Body of pancreas (tissue), 4 donors: ENCODE data around the gene PCA3. TPM values are rescaled to one million over a fixed set of nuclear protein-coding genes. Genes with fewer than 3 reads are reported as not detected.

Experiments used
- ATAC-seq: fragments of 150-250 bp; one replicate; pipeline ENCODE4 v1.9.1; 2016
- DNase-seq, 4 donors: peaks; one replicate each; pipeline ENCODE4 v3.0.0-alpha.2; 2019
- H3K27ac ChIP-seq, 4 donors: fragments of 200-600 bp; sonication (generic); 1 replicate in 3 of 4; 2 replicates in 1 of 4; pipeline versions ENCODE4 v1.5.1 to v1.6.1; 2016 to 2019; ENCODE audit warnings: mild to moderate bottlenecking in 1 of 4, mixed read lengths in 1 of 4, moderate library complexity in 1 of 4
- H3K27me3 ChIP-seq, 2 donors: fragments of 200-600 bp; sonication (generic); one replicate each; pipeline ENCODE4 v1.6.0; 2016; ENCODE audit warnings: mild to moderate bottlenecking in 1 of 2
- H3K36me3 ChIP-seq, 2 donors: fragments of 200-600 bp; sonication (generic); replicated peaks in 1 of 2; 2 replicates each; pipeline ENCODE4 v1.5.1; 2016; ENCODE audit warnings: low read depth in 2 of 2; ENCODE audit not compliant: insufficient read depth in 1 of 2
- H3K4me1 ChIP-seq: fragments of 200-600 bp; sonication (generic); one replicate; pipeline ENCODE4 v1.6.0; 2016
- H3K4me3 ChIP-seq, 2 donors: fragments of 200-600 bp; sonication (generic); 1 replicate in 1 of 2; 2 replicates in 1 of 2; pipeline ENCODE4 v1.5.1; 2016 to 2019
- H3K9me3 ChIP-seq, 3 donors: fragments of 200-600 bp; sonication (generic); 1 replicate in 2 of 3; 2 replicates in 1 of 3; pipeline ENCODE4 v1.5.1; 2016
- POLR2A ChIP-seq, 3 donors: fragments of 450-650 bp; IDR thresholded peaks; one replicate each; pipeline ENCODE4 v1.6.1; 2016; ENCODE audit warnings: antibody characterized with exemption in 3 of 3, mild to moderate bottlenecking in 2 of 3
- WGBS, 2 donors: methylation state at CpG; one replicate each; pipeline ENCODE4 v1.1.5; 2017; 5-methylcytosine and 5-hydroxymethylcytosine counted together
- intact Hi-C: fragments of 100-400 bp; cut with DNase I; formaldehyde crosslinking; loops from one replicate; pipeline ENCODE4 v1.15.1; 2023
- total RNA-seq, 2 donors: library from RNA; depleted of rRNA; stranded (reverse); fragments of >200 nt; gene quantifications; one replicate each; pipeline ENCODE4 v1.1.0, GENCODE V29; 2016
- TF ChIP-seq, protein P1 (sequence below), 7 experiments: fragments of 450-650 bp in 4 of 7; fragments of 200-600 bp in 3 of 7; sonication (generic) in 3 of 7; IDR thresholded peaks; one replicate each; pipeline ENCODE4 v1.5.1; 2016 to 2019; ENCODE audit warnings: antibody characterized with exemption in 7 of 7

Gene PCA3
- total RNA-seq, 2 donors from 2014 or later: not detected

DNA sequence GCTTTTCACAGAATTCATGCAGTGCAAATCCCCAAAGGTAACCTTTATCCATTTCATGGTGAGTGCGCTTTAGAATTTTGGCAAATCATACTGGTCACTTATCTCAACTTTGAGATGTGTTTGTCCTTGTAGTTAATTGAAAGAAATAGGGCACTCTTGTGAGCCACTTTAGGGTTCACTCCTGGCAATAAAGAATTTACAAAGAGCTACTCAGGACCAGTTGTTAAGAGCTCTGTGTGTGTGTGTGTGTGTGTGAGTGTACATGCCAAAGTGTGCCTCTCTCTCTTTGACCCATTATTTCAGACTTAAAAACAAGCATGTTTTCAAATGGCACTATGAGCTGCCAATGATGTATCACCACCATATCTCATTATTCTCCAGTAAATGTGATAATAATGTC lies 21.3 kb downstream of the PCA3 start:
- ATAC-seq (no peak), DNase-seq (no peak)
- intact Hi-C loops: no loop called here
- no peaks in the 10 kb centered on the region for H3K36me3 ChIP-seq
- 83% methylated on average over 1 of the region's 1 CpG for WGBS, 2 donors
- no peak overlapping the region for H3K4me3 ChIP-seq
- TF ChIP-seq, protein P1, sequence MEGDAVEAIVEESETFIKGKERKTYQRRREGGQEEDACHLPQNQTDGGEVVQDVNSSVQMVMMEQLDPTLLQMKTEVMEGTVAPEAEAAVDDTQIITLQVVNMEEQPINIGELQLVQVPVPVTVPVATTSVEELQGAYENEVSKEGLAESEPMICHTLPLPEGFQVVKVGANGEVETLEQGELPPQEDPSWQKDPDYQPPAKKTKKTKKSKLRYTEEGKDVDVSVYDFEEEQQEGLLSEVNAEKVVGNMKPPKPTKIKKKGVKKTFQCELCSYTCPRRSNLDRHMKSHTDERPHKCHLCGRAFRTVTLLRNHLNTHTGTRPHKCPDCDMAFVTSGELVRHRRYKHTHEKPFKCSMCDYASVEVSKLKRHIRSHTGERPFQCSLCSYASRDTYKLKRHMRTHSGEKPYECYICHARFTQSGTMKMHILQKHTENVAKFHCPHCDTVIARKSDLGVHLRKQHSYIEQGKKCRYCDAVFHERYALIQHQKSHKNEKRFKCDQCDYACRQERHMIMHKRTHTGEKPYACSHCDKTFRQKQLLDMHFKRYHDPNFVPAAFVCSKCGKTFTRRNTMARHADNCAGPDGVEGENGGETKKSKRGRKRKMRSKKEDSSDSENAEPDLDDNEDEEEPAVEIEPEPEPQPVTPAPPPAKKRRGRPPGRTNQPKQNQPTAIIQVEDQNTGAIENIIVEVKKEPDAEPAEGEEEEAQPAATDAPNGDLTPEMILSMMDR (IDR thresholded peaks at IDR 0.05): no peak
- TF ChIP-seq POLR2A (IDR thresholded peaks at IDR 0.05): no peak
- no peak overlapping the region for H3K27ac ChIP-seq
- no peaks in the 10 kb centered on the region for H3K9me3 ChIP-seq
- no peaks in the 10 kb centered on the region for H3K27me3 ChIP-seq
- H3K4me1 ChIP-seq: no peaks in the 10 kb centered on the region

DNA sequence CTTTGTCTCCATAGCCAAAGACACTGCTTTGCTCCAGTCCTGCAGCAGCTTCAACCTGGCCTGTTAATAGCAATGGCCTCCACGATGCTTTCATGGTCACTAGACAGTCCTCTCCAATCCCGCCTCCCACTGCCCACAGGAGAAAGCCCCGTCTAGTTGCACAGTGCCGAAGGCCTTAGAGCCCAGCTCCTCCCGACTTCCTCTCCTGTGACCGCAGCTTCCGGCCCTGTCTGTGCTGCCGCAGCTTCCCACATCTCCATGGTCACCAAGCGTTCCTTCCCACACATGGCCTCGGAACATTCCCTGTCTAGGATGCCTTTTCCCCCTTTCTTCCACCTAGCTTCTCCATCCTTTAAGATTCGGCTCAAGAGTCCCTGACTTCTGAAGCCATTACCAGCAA lies 23.4 kb downstream of the PCA3 start:
- no peak for DNase-seq
- no peak overlapping the region for H3K4me3 ChIP-seq
- TF ChIP-seq, protein P1 (IDR thresholded peaks at IDR 0.05): no peak
- no peak for TF ChIP-seq POLR2A (IDR thresholded peaks at IDR 0.05)
- WGBS, 2 donors: 81 to 87% methylated on average over 11 of the region's 11 CpGs
- no peaks in the 10 kb centered on the region for H3K36me3 ChIP-seq
- intact Hi-C loops: no loop called here
- H3K27me3 ChIP-seq: no peaks in the 10 kb centered on the region
- no peak overlapping the region for H3K27ac ChIP-seq
- H3K4me1 ChIP-seq: no peaks in the 10 kb centered on the region
- H3K9me3 ChIP-seq: no peaks in the 10 kb centered on the region
- ATAC-seq: no peak

DNA sequence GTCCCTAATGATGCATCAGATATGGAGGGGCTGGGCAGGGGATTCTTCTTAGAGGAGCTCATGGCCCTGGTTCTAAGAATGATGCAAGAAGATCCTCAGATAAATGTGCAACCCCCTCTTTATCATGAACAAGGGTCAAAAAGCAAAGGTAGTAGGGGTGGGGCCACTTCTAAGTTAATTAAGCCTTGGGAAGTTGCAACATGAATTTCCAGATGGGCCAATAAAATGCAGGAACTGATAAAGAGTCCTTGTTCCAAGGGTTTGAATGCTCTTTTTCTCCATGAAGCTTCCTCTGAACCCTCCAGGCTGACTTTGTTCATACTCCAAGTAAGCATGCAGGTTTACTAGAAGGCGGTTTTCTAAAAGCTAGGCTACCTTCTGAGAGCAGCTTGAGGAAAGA lies 25.6 kb downstream of the PCA3 start:
- intact Hi-C loops: loop anchor here (10.0 kb wide), 1 partner anchor 345 kb away; no protein-coding TSS in a partner anchor
- no peak for DNase-seq
- Histone ChIP-seq H3K4me3 (no peak overlapping the region), H3K9me3 (no peaks in the 10 kb centered on the region), H3K27ac (no peak overlapping the region), H3K4me1 (no peaks in the 10 kb centered on the region), H3K36me3 (no peaks in the 10 kb centered on the region), H3K27me3 (no peaks in the 10 kb centered on the region)
- no peak for ATAC-seq
- no peak for TF ChIP-seq POLR2A (IDR thresholded peaks at IDR 0.05)
- TF ChIP-seq, protein P1 (IDR thresholded peaks at IDR 0.05): no peak
- WGBS, 2 donors: 76 to 82% methylated on average over 1 of the region's 1 CpG

DNA sequence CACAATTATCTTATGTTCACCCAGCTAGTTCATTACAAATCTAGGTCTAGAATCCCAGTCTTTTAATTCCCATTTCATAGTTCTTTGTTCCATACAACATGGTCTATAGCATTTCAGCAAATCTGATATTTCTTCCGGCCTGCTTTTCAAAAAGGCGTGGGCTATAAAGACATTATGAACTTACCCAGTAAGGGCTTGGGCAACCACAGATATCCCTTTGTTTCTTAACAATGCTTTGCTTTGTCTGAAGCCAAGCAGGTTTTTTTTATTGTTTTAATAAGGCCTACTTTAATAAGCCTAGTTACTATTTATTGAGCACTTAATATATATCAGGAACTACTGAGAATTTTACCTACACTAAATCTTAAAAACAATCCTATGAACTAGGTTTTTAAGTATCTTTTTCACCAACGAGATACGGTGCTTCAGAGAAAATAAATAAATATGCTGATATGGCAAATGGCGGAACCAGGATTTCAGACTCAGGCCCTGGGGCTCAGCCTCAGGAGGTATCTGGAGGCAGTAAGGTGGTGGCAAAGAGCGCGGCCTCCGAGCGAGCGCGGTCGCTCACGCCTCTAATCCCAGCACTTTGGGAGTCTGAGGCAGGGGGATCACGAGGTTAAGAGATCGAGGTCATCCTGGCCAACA lies 29.7 kb downstream of the PCA3 start:
- Histone ChIP-seq H3K27me3 (no peaks in the 10 kb centered on the region), H3K27ac (no peak overlapping the region), H3K36me3 (no peaks in the 10 kb centered on the region), H3K4me1 (no peaks in the 10 kb centered on the region), H3K4me3 (no peak overlapping the region), H3K9me3 (no peaks in the 10 kb centered on the region)
- TF ChIP-seq, protein P1 (IDR thresholded peaks at IDR 0.05): no peak
- TF ChIP-seq POLR2A (IDR thresholded peaks at IDR 0.05): no peak
- intact Hi-C loops: loop anchor here (10.0 kb wide), 1 partner anchor 341 kb away; no protein-coding TSS in a partner anchor
- 92 to 93% methylated on average over 15 of the region's 15 CpGs for WGBS, 2 donors
- no peak for ATAC-seq
- no peak for DNase-seq

DNA sequence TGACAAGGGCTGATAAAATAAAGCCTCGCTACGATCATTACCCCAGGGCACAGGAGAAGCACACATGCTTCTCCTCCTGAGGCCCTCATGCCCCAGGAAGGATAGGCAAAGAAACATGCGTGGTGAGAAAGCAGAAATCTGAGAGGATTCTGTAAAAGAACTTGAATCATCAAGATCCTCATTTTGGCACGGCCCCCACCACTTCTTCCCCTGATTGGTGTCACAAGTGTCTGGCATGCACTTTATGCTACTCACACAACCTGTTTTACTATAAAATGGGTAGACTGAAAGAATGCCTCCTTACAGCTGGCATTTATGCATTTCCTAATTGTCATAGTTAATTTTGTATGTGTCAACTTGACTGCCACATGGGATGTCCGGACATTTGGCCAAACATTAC lies 32.1 kb downstream of the PCA3 start:
- no peaks in the 10 kb centered on the region for H3K4me1 ChIP-seq
- no peak overlapping the region for H3K4me3 ChIP-seq
- H3K27me3 ChIP-seq: no peaks in the 10 kb centered on the region
- ATAC-seq (no peak), DNase-seq (no peak)
- H3K27ac ChIP-seq: no peak overlapping the region
- no peak for TF ChIP-seq POLR2A (IDR thresholded peaks at IDR 0.05)
- TF ChIP-seq, protein P1 (IDR thresholded peaks at IDR 0.05): no peak
- 69 to 74% methylated on average over 5 of the region's 5 CpGs for WGBS, 2 donors
- H3K9me3 ChIP-seq: no peaks in the 10 kb centered on the region
- H3K36me3 ChIP-seq: no peaks in the 10 kb centered on the region
- intact Hi-C loops: loop anchor here (10.0 kb wide), 1 partner anchor 339 kb away; no protein-coding TSS in a partner anchor
